ENCODE measurements around the gene PBX1. TPM values are rescaled to one million over a fixed set of nuclear protein-coding genes. Genes with fewer than 3 reads are reported as not detected.

Gene PBX1
- total and polyA plus RNA-seq, 10 of the 15 experiments (the other 5 are each of a cell fraction or from before 2014, with no cell fraction given): 0.05 to 0.28 (median 0.11) TPM; not detected in 5

GRCh38 chr1:164609089-164609488, 50.1 kb downstream of the PBX1 start:
- CTCF ChIA-PET: no interaction called here
- WGBS (ENCODE audit: insufficient coverage, insufficient replicate concordance, low lambda C conversion rate, missing lambda C conversion rate): 0% methylated on average over 3 of the region's 3 CpGs
- no peak for FAIRE-seq

GRCh38 chr1:164610538-164611222, 51.7 kb downstream of the PBX1 start:
- Histone ChIP-seq H4K20me1 (ENCODE audit: control insufficient read depth, insufficient read depth) (no peaks in the 10 kb centered on the region), H3K9ac (ENCODE audit: control insufficient read depth, insufficient read depth, low read length) (no peak overlapping the region), H2AFZ (ENCODE audit: control insufficient read depth, low read depth, low read length) (no peak overlapping the region), H3K4me1 (ENCODE audit: control insufficient read depth, insufficient read depth, low read length) (no peaks in the 10 kb centered on the region), H3K9me3 (replicated peaks; ENCODE audit: control insufficient read depth, insufficient read depth, low read length) (no peaks in the 10 kb centered on the region), H3K36me3 (ENCODE audit: control insufficient read depth in 2 of 2, insufficient read depth in 2 of 2, low read length in 1 of 2) (no peaks in the 10 kb centered on the region), H3K4me3 (no peak overlapping the region), H3K27me3 (replicated peaks in 1 of 2; ENCODE audit: control insufficient read depth in 2 of 2, insufficient read depth in 2 of 2, low read length in 1 of 2) (no peaks in the 10 kb centered on the region), H3K4me2 (ENCODE audit: control insufficient read depth, insufficient read depth) (no peak overlapping the region), H3K79me2 (ENCODE audit: control insufficient read depth, insufficient read depth, low read length) (no peaks in the 10 kb centered on the region), H3K27ac (ENCODE audit: control insufficient read depth, insufficient read depth) (no peak overlapping the region)
- in situ Hi-C loops (cut with MboI): loop anchor here (10.0 kb wide), 2 partner anchors 1076 to 1196 kb away; no protein-coding TSS in a partner anchor
- ChIA-PET SMC1A (ENCODE audit: uncharacterized antibody, unreplicated experiment) (no interaction called here), RAD21 (ENCODE audit: unreplicated experiment) (no interaction called here), POLR2A (no interaction called here), CTCF (no interaction called here)
- BruUV-seq (replicated peaks): no TSS peak
- intact Hi-C loops (cut with micrococcal nuclease; ENCODE audit: unreplicated experiment): no loop called here
- ATAC-seq (no peak), FAIRE-seq (no peak), DNase-seq (ENCODE audit: low read depth, low spot score) (no peak)
- 53% methylated on average over 3 of the region's 3 CpGs for WGBS (ENCODE audit: insufficient coverage, insufficient replicate concordance, low lambda C conversion rate, missing lambda C conversion rate)
- TF ChIP-seq RAD21 (IDR thresholded peaks at IDR 0.05; ENCODE audit: insufficient read depth, low read depth, low read length) (no peak), NFXL1 (IDR thresholded peaks at IDR 0.05; ENCODE audit: borderline replicate concordance) (no peak), KLF5 (IDR thresholded peaks at IDR 0.05; ENCODE audit: partially characterized antibody) (no peak), EP300 (IDR thresholded peaks at IDR 0.05; ENCODE audit: borderline replicate concordance in 1 of 2, control insufficient read depth in 1 of 2, low read depth in 2 of 2, low read length in 2 of 2) (no peak), STAT1 (conservative IDR thresholded peaks at IDR 0.05) (no peak), NR2C2 (IDR thresholded peaks at IDR 0.05; ENCODE audit: borderline replicate concordance, control insufficient read depth, insufficient read length, low read depth) (no peak), MTA2 (IDR thresholded peaks at IDR 0.05; ENCODE audit: low read depth) (no peak), TAF1 (IDR thresholded peaks at IDR 0.05; ENCODE audit: borderline replicate concordance, low read depth, low read length) (no peak), E2F4 (IDR thresholded peaks at IDR 0.05; ENCODE audit: low read depth, low read length) (no peak), IRF4 (IDR thresholded peaks at IDR 0.05; ENCODE audit: low read depth, low read length) (no peak), ZNF274 (IDR thresholded peaks at IDR 0.05; ENCODE audit: insufficient read depth, insufficient read length) (no peak), FOXM1 (IDR thresholded peaks at IDR 0.05; ENCODE audit: low read depth, low read length) (no peak)

More at GRCh38 chr1:164609089-164609488, 50.1 kb downstream of the PBX1 start:
- no peaks in the 10 kb centered on the region for H4K20me1 ChIP-seq (ENCODE audit: control insufficient read depth, insufficient read depth)
- no peaks in the 10 kb centered on the region for H3K4me1 ChIP-seq (ENCODE audit: control insufficient read depth, insufficient read depth, low read length)
- TF ChIP-seq TCF3 (IDR thresholded peaks at IDR 0.05; ENCODE audit: borderline replicate concordance, insufficient read depth, low read depth, low read length) (no peak), ZSCAN29 (IDR thresholded peaks at IDR 0.05) (no peak), PBX3 (IDR thresholded peaks at IDR 0.05; ENCODE audit: insufficient replicate concordance, low read depth, low read length) (no peak)
- no peaks in the 10 kb centered on the region for H3K79me2 ChIP-seq (ENCODE audit: control insufficient read depth, insufficient read depth, low read length)
- DNase-seq (ENCODE audit: low read depth, low spot score): no peak
- H2AFZ ChIP-seq (ENCODE audit: control insufficient read depth, low read depth, low read length): no peak overlapping the region
- no peak overlapping the region for H3K9ac ChIP-seq (ENCODE audit: control insufficient read depth, insufficient read depth, low read length)
- in situ Hi-C loops (cut with MboI): no loop called here
- no peak for ATAC-seq
- no peak overlapping the region for H3K4me2 ChIP-seq (ENCODE audit: control insufficient read depth, insufficient read depth)
- RAD21 ChIA-PET (ENCODE audit: unreplicated experiment): no interaction called here
- intact Hi-C loops (cut with micrococcal nuclease; ENCODE audit: unreplicated experiment): no loop called here
- H3K36me3 ChIP-seq (ENCODE audit: control insufficient read depth in 2 of 2, insufficient read depth in 2 of 2, low read length in 1 of 2): no peaks in the 10 kb centered on the region
- POLR2A ChIA-PET: no interaction called here
- no peaks in the 10 kb centered on the region for H3K9me3 ChIP-seq (replicated peaks; ENCODE audit: control insufficient read depth, insufficient read depth, low read length)
- BruUV-seq (replicated peaks): no TSS peak
- SMC1A ChIA-PET (ENCODE audit: uncharacterized antibody, unreplicated experiment): no interaction called here
- no peak overlapping the region for H3K4me3 ChIP-seq
- no peaks in the 10 kb centered on the region for H3K27me3 ChIP-seq (replicated peaks in 1 of 2; ENCODE audit: control insufficient read depth in 2 of 2, insufficient read depth in 2 of 2, low read length in 1 of 2)
- no peak overlapping the region for H3K27ac ChIP-seq (ENCODE audit: control insufficient read depth, insufficient read depth)
